Mesenchymal stem cell (in vitro differentiated cells and primary cell): Measurements from ENCODE around the gene PDK2.
"Not testable (repeated sequence)": the region's sequence is repeated elsewhere in the genome, so short reads cannot be mapped to it uniquely, and the experiment has no call there.

Source experiments
- DNase-seq: peaks from one replicate; pipeline ENCODE4 v3.0.0-alpha.2; 2013
- H2AFZ ChIP-seq: one replicate; pipeline ENCODE4 v1.6.1; 2013; ENCODE audit warnings: low read depth, mild to moderate bottlenecking, control low read depth, inconsistent platforms, low read length, moderate library complexity
- H2AK5ac ChIP-seq: 2 replicates; pipeline ENCODE4 v1.6.1; 2013; ENCODE audit warnings: low read length, moderate library complexity, mild to moderate bottlenecking, inconsistent platforms; ENCODE audit not compliant: severe bottlenecking
- H2BK120ac ChIP-seq: one replicate; pipeline ENCODE4 v1.6.1; 2013; ENCODE audit warnings: low read depth, mild to moderate bottlenecking, inconsistent platforms, low read length, moderate library complexity
- H2BK12ac ChIP-seq, 2 experiments: one replicate each; pipeline ENCODE4 v1.6.1; 2013; ENCODE audit warnings: inconsistent platforms in 2 of 2, low read length in 2 of 2, mild to moderate bottlenecking in 2 of 2, moderate library complexity in 2 of 2, control low read depth in 1 of 2
- H2BK15ac ChIP-seq: one replicate; pipeline ENCODE4 v1.6.1; 2013; ENCODE audit warnings: mild to moderate bottlenecking, low read depth, inconsistent platforms; ENCODE audit not compliant: poor library complexity, severe bottlenecking
- H2BK5ac ChIP-seq: 2 replicates; pipeline ENCODE4 v1.6.1; 2013; ENCODE audit warnings: low read depth, mild to moderate bottlenecking, low read length, control low read depth, inconsistent platforms; ENCODE audit not compliant: poor library complexity, severe bottlenecking
- H3K14ac ChIP-seq, 2 experiments: one replicate each; pipeline ENCODE4 v1.6.1; 2013; ENCODE audit warnings: inconsistent platforms in 2 of 2, low read length in 2 of 2, control low read depth in 1 of 2, mild to moderate bottlenecking in 1 of 2, moderate library complexity in 1 of 2
- H3K18ac ChIP-seq, 2 experiments: one replicate each; pipeline ENCODE4 v1.6.1; 2013; ENCODE audit warnings: inconsistent platforms in 2 of 2, low read length in 2 of 2, control low read depth in 1 of 2, low read depth in 1 of 2, mild to moderate bottlenecking in 1 of 2
- H3K23ac ChIP-seq, 2 experiments: one replicate each; pipeline ENCODE4 v1.6.1; 2013; ENCODE audit warnings: inconsistent platforms in 2 of 2, low read length in 2 of 2, mild to moderate bottlenecking in 2 of 2, moderate library complexity in 2 of 2, control low read depth in 1 of 2
- H3K27ac ChIP-seq: 2 replicates; pipeline ENCODE4 v1.5.1; 2013; ENCODE audit warnings: mild to moderate bottlenecking, moderate library complexity, low read length, control low read depth, inconsistent platforms; ENCODE audit not compliant: poor library complexity, severe bottlenecking
- H3K27me3 ChIP-seq, 2 experiments: 2 replicates each; pipeline versions ENCODE4 v1.6.1 to v1.7.0; 2013; ENCODE audit warnings: low read length in 2 of 2, mild to moderate bottlenecking in 2 of 2, moderate library complexity in 2 of 2, control low read depth in 1 of 2, inconsistent platforms in 1 of 2; ENCODE audit not compliant: control insufficient read depth in 1 of 2, insufficient read depth in 1 of 2
- H3K36me3 ChIP-seq, 2 experiments: 2 replicates each; pipeline versions ENCODE4 v1.6.1 to v1.7.0; 2013; ENCODE audit warnings: low read length in 2 of 2, control low read depth in 1 of 2, inconsistent platforms in 1 of 2, low read depth in 1 of 2, mild to moderate bottlenecking in 1 of 2; ENCODE audit not compliant: insufficient read depth in 2 of 2, control insufficient read depth in 1 of 2
- H3K4ac ChIP-seq, 2 experiments: one replicate each; pipeline ENCODE4 v1.6.1; 2013; ENCODE audit warnings: inconsistent platforms in 2 of 2, low read length in 2 of 2, mild to moderate bottlenecking in 2 of 2, moderate library complexity in 2 of 2, control low read depth in 1 of 2, low read depth in 1 of 2
- H3K4me1 ChIP-seq: 2 replicates; pipeline ENCODE4 v1.6.1; 2013; ENCODE audit warnings: low read depth, low read length, control low read depth; ENCODE audit not compliant: control insufficient read depth, insufficient read depth
- H3K4me2 ChIP-seq: 2 replicates; pipeline ENCODE4 v1.6.1; 2013; ENCODE audit warnings: low read length, mild to moderate bottlenecking, inconsistent platforms; ENCODE audit not compliant: poor library complexity, severe bottlenecking
- H3K4me3 ChIP-seq, 2 experiments: 2 replicates each; pipeline versions ENCODE4 v1.5.1 to v1.7.0; 2013; ENCODE audit warnings: low read length in 2 of 2, mild to moderate bottlenecking in 2 of 2, control low read depth in 1 of 2, low read depth in 1 of 2; ENCODE audit not compliant: insufficient read depth in 1 of 2
- H3K79me1 ChIP-seq: replicated peaks from 2 replicates; pipeline ENCODE4 v1.6.1; 2013; ENCODE audit warnings: mild to moderate bottlenecking, control low read depth, low read length, inconsistent platforms; ENCODE audit not compliant: poor library complexity, severe bottlenecking
- H3K9ac ChIP-seq: 2 replicates; pipeline ENCODE4 v1.7.0; 2013; ENCODE audit warnings: mild to moderate bottlenecking, low read length, moderate library complexity
- H3K9me3 ChIP-seq: 2 replicates; pipeline ENCODE4 v1.7.0; 2013; ENCODE audit warnings: mild to moderate bottlenecking, low read length; ENCODE audit not compliant: control insufficient read depth
- H4K8ac ChIP-seq: one replicate; pipeline ENCODE4 v1.6.1; 2013; ENCODE audit warnings: inconsistent platforms, mild to moderate bottlenecking, low read length, moderate library complexity
- H4K91ac ChIP-seq: one replicate; pipeline ENCODE4 v1.6.1; 2013; ENCODE audit warnings: mild to moderate bottlenecking, low read length, inconsistent platforms
- WGBS: methylation state at CpG from one replicate; pipeline ENCODE4 v1.1.7; 2013; ENCODE audit warnings: mixed read lengths; 5-methylcytosine and 5-hydroxymethylcytosine counted together

PDK2 gene

GRCh38 chr17:50059256-50059655, 35.9 kb upstream of the PDK2 start:
- peak overlapping the region; percentile 62 for H3K9ac ChIP-seq
- no peaks in the 10 kb centered on the region for H3K9me3 ChIP-seq
- H2AK5ac ChIP-seq, result peak overlapping the region; percentile 89
- peak overlapping the region; percentile 79 to 93 for H2BK12ac ChIP-seq
- peak overlapping the region; percentile 90 to 97 for H3K4ac ChIP-seq
- H3K27me3 ChIP-seq, result no peaks in the 10 kb centered on the region
- peak overlapping the region; percentile 94 to 96 for H3K18ac ChIP-seq
- no peaks in the 10 kb centered on the region for H3K79me1 ChIP-seq
- 73% methylated on average over 4 of the region's 4 CpGs for WGBS
- peak overlapping the region; percentile 77 for H2BK120ac ChIP-seq
- DNase-seq, result peak; percentile 31
- H4K91ac ChIP-seq, result peak overlapping the region; percentile 90
- peak overlapping the region; percentile 93 for H4K8ac ChIP-seq
- H3K4me3 ChIP-seq, result peak overlapping the region; percentile 18 to 84
- peak overlapping the region; percentile 33 for H2BK5ac ChIP-seq
- no peak overlapping the region for H2AFZ ChIP-seq
- H3K14ac ChIP-seq, result peak overlapping the region in 1 of 2 experiments; percentile 89
- H3K36me3 ChIP-seq, result peaks cover 0 to 34% of the 10 kb centered on the region in 2 experiments
- peak overlapping the region; percentile 90 for H3K27ac ChIP-seq
- peaks cover 66% of the 10 kb centered on the region for H3K4me1 ChIP-seq
- H3K23ac ChIP-seq, result peak overlapping the region in 1 of 2 experiments; percentile 44
- peak overlapping the region; percentile 8 for H2BK15ac ChIP-seq
- peak overlapping the region; percentile 86 for H3K4me2 ChIP-seq

GRCh38 chr17:50059759-50060273, 35.3 kb upstream of the PDK2 start:
- Histone ChIP-seq H2BK12ac (peak overlapping the region; percentile 79 to 99), H3K14ac (peak overlapping the region in 1 of 2 experiments; percentile 99), H3K4me3 (peak overlapping the region in 1 of 2 experiments; percentile 84), H3K4me1 (peaks cover 72% of the 10 kb centered on the region), H3K27me3 (no peaks in the 10 kb centered on the region), H2BK120ac (peak overlapping the region; percentile 90), H3K18ac (peak overlapping the region; percentile 94 to 96), H4K91ac (peak overlapping the region; percentile 20), H2AFZ (no peak overlapping the region), H3K36me3 (peaks cover 0 to 36% of the 10 kb centered on the region in 2 experiments), H3K23ac (no peak overlapping the region), H3K79me1 (no peaks in the 10 kb centered on the region), H3K4ac (peak overlapping the region; percentile 94 to 97), H2AK5ac (peak overlapping the region; percentile 92), H3K9ac (peak overlapping the region; percentile 62), H3K27ac (peak overlapping the region; percentile 90), H3K4me2 (peak overlapping the region; percentile 30), H4K8ac (peak overlapping the region; percentile 10), H3K9me3 (no peaks in the 10 kb centered on the region), H2BK15ac (peak overlapping the region; percentile 52), H2BK5ac (no peak overlapping the region)
- 47% methylated on average over 5 of the region's 5 CpGs for WGBS
- peak; percentile 77 for DNase-seq

GRCh38 chr17:50060951-50061712, 34.0 kb upstream of the PDK2 start:
- H3K23ac ChIP-seq, result peak overlapping the region in 1 of 2 experiments; percentile 87
- peak overlapping the region; percentile 20 for H2BK5ac ChIP-seq
- DNase-seq, result peak; percentile 61
- peak overlapping the region; percentile 90 for H3K27ac ChIP-seq
- peak overlapping the region in 1 of 2 experiments; percentile 81 for H3K14ac ChIP-seq
- H3K4me3 ChIP-seq, result peak overlapping the region in 1 of 2 experiments; percentile 23
- no peaks in the 10 kb centered on the region for H3K79me1 ChIP-seq
- H2AFZ ChIP-seq, result no peak overlapping the region
- peak overlapping the region; percentile 25 for H3K9ac ChIP-seq
- H2BK12ac ChIP-seq, result peak overlapping the region; percentile 89 to 100
- H3K36me3 ChIP-seq, result peaks cover 0 to 42% of the 10 kb centered on the region in 2 experiments
- peak overlapping the region; percentile 19 to 96 for H3K4ac ChIP-seq
- H3K4me1 ChIP-seq, result peaks cover 74% of the 10 kb centered on the region
- peak overlapping the region; percentile 95 for H2AK5ac ChIP-seq
- no peak overlapping the region for H3K4me2 ChIP-seq
- no peaks in the 10 kb centered on the region for H3K9me3 ChIP-seq
- no peaks in the 10 kb centered on the region for H3K27me3 ChIP-seq
- H2BK15ac ChIP-seq, result peak overlapping the region; percentile 96
- peak overlapping the region; percentile 86 for H2BK120ac ChIP-seq
- WGBS, result 84% methylated on average over 7 of the region's 9 CpGs
- H4K8ac ChIP-seq, result peak overlapping the region; percentile 66
- peak overlapping the region; percentile 85 to 95 for H3K18ac ChIP-seq
- H4K91ac ChIP-seq, result peak overlapping the region; percentile 89

- not testable (repeated sequence) for H3K79me1 ChIP-seq, H3K4me2 ChIP-seq, H2BK5ac ChIP-seq, H3K27me3 ChIP-seq, H3K14ac ChIP-seq, H3K9me3 ChIP-seq, H4K8ac ChIP-seq, H3K4me3 ChIP-seq, DNase-seq, H3K23ac ChIP-seq, H2AFZ ChIP-seq
- Histone ChIP-seq H2BK15ac (peak overlapping the region; percentile 96), H2BK120ac (peak overlapping the region; percentile 86), H3K36me3 (peaks cover under 1 to 44% of the 10 kb centered on the region in 2 experiments), H2BK12ac (peak overlapping the region; percentile 89 to 100), H3K18ac (peak overlapping the region; percentile 85 to 95), H3K4me1 (peaks cover 77% of the 10 kb centered on the region), H3K27ac (peak overlapping the region; percentile 90), H3K4ac (peak overlapping the region; percentile 19 to 96), H2AK5ac (peak overlapping the region; percentile 95), H3K9ac (peak overlapping the region; percentile 25), H4K91ac (peak overlapping the region; percentile 89)
- WGBS, result 95% methylated on average over 9 of the region's 10 CpGs
Measured at GRCh38 chr17:50061713-50062045, 33.5 kb upstream of the PDK2 start.
